GM18858 (cell line): ENCODE results near the gene PCBD2.
"Not testable (repeated sequence)": the region's sequence is repeated elsewhere in the genome, so short reads cannot be mapped to it uniquely, and the experiment has no call there.

Experiments used
- ATAC-seq: cut with Tn5 transposase; IDR thresholded peaks from one replicate; pipeline ENCODE4 v1.9.1; 2021; ENCODE audit not compliant: unreplicated experiment

Gene PCBD2

DNA sequence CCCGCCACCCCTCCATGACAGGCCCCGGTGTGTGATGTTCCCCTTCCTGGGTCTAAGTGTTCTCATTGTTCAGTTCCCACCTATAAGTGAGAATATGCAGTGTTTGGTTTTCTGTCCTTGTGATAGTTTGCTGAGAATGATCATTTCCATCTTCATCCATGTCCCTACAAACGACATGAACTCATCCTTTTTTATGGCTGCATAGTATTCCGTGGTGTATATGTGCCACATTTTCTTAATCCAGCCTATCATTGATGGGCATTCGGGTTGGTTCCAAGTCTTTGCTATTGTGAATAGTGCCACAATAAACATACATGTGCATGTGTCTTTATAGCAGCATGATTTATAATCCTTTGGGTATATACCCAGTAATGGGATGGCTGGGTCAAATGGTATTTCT lies 93.1 kb downstream of the PCBD2 start:
- not testable (repeated sequence) for ATAC-seq

- ATAC-seq: no peak
Measured at GRCh38 chr5:135004376-135004775, 99.4 kb downstream of the PCBD2 start.

- ATAC-seq: no peak
Measured at GRCh38 chr5:135005076-135005475, 100.1 kb downstream of the PCBD2 start.

DNA sequence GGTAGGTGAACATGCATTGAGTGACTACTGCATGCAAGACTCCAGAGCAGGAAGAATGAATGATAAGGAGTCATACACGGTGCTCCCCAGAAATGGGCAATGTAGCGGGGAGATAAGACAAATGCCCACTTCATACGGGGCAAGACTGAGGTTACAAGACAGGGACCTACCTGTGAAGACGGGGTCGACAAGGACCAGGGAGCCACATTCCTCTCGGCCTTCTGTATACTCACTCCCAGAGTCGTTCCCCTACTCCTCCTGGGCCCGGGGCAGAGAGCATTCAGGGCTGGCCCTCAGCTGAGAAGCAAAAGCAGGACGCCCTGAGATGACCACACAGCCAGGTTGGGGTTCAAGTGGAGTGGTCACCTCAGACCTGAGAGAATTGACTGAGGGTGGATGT lies 102.4 kb downstream of the PCBD2 start:
- no peak for ATAC-seq

- no peak for ATAC-seq
Measured at GRCh38 chr5:135007749-135008363, 102.9 kb downstream of the PCBD2 start.

DNA sequence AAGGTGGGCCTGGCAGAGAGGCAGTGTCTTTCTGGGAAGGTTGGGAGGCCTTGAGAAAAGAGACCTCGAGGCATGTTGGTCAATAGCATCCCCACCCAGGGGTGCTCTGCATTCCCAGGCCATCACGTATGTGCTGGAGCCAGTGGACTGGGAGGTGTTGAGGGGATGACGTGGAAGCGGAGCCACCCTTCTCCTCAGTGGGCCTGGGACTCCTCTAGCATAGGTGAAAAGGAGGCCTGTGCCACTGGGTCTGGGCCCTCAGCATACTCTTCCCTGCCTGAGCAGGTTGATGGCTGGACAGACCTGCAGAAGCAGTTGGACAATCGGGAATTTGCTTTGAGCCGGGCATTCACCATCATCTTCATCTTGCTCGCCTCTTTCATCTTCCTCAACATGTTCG lies 103.6 kb downstream of the PCBD2 start:
- no peak for ATAC-seq

DNA sequence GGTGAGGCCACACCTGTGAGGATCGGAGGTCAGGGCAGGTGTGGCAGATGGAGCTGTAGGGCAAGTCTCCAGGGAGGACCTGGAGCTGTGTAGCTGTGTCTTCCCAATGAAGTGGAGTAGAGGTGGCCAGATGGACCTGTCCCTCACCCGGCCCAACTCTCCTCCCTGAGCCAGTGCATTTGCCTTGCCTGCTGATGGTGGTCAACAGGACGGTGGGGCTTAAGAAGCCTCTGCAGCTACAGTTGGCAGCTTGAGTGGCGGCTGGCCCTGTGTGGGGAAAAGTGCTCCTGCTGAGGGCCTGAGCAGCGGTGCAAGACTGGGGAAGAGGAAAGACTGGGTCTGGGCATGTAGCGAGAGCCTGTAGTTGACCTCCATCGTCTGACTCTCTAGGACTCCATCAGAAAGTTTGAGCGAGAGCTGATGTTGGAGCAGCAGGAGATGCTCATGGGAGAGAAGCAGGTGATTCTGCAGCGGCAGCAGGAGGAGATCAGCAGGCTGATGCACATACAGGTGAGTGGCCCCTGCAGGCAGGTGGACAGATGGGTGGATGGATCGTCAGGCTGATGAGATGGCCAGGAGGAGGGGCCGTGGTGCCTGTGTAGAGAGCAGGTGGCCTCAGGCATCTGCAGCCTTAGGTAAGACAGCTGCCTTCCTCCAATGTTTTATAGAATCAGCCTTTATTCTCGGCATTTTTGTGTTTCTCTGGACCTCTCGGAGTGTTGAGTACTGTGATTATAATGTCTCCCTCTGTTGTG lies 104.2 kb downstream of the PCBD2 start:
- no peak for ATAC-seq

GRCh38 chr5:135009736-135010501 lies 105.0 kb downstream of the PCBD2 start:
- no peak for ATAC-seq

GRCh38 chr5:135010502-135011354 lies 105.8 kb downstream of the PCBD2 start:
- ATAC-seq: no peak

DNA sequence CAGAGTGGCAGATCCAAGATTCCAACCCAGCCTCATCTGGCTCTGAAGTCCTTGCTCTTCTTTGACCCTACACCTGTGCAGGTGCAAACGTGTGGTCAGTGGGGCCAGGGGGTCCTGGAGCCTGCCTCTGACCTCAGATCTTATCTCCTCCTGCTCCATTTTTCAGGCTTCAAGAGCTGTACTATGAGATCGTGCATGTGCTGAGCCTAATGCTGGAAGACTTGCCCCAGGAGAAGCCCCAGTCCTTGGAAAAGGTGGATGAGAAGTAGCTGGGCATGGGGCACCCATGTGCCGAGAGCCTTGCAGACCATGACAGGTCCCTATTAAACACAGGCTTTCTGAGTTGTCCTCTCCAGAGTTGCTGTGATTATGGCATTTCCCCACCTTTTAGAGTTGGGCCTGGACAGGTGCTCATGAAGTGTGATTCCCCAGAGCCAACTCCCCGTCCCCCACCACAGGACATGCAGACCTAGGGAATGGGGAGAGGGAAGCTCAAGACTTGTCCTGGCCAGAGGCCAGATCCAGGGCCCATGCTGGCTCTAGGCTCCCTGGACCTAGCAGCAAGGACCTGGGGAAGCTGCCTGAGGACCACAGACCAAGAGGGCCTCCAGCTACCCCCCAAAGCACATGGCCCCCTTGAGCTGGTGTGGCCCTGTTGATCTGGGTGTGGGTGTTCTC lies 106.6 kb downstream of the PCBD2 start:
- ATAC-seq: no peak

DNA sequence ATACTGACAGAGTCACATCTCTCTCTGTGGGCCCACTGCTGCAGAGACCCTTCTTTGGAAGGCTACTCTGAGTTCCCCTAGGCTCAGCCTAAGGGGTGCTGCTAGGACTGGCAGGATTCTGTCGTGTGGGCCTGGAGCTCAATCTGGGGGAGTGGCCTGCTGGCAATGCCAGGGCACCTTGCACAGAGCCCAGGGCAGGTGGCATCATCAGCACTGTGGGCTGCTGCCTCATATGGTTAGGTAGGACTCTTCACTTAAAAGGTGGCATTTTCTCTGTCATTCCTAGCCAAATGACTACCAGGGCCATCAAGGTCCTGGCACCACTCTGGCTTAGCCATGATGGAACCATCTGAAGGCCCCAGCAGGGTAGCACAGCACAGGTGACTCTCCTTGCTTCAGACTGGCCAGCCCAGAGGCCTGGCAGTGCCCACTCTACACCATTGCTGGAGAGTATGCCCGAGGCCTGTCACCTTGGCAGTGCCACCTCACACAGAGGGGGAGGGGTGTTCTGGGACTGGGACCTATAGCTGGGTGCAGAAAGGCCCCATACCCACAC lies 107.2 kb downstream of the PCBD2 start:
- ATAC-seq: no peak
